Measurements from ENCODE around the gene FLYWCH1.

DNA sequence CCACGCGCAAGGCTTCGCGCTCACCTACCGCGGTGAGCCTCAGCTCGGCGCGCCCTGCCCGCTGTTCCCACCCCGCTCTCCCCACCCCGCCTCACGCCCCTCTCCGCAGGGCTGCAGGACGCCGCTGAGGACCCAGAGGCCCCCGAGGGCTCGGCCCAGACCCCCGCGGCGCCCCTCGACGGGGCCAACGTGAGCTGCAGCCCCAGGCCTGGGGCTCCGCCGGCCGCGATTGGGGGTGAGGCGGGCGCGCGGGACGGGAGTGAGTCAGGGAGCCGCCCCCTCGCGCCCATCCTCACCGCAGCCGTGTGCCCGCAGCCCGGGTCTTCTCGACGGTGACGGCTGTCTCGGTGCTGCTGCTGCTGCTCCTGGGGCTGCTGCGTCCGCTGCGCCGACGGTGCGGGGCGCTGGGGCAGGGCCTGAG lies 55.5 kb downstream of the FLYWCH1 start:
- TF ChIP-seq, protein P1, sequence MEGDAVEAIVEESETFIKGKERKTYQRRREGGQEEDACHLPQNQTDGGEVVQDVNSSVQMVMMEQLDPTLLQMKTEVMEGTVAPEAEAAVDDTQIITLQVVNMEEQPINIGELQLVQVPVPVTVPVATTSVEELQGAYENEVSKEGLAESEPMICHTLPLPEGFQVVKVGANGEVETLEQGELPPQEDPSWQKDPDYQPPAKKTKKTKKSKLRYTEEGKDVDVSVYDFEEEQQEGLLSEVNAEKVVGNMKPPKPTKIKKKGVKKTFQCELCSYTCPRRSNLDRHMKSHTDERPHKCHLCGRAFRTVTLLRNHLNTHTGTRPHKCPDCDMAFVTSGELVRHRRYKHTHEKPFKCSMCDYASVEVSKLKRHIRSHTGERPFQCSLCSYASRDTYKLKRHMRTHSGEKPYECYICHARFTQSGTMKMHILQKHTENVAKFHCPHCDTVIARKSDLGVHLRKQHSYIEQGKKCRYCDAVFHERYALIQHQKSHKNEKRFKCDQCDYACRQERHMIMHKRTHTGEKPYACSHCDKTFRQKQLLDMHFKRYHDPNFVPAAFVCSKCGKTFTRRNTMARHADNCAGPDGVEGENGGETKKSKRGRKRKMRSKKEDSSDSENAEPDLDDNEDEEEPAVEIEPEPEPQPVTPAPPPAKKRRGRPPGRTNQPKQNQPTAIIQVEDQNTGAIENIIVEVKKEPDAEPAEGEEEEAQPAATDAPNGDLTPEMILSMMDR (conservative IDR thresholded peaks at IDR 0.05 in 1 of 2, IDR thresholded peaks at IDR 0.05 in 1 of 2; ENCODE audit: low read depth in 1 of 2, low read length in 2 of 2): no peak
- TF ChIP-seq EZH2 (IDR thresholded peaks at IDR 0.05; ENCODE audit: low read length, missing control alignments): no peak

All from fibroblast of lung (primary cell).